Measurements from ENCODE around the gene PDE4B. TPM values are rescaled to one million over a fixed set of nuclear protein-coding genes. Genes with fewer than 3 reads are reported as not detected.

The PDE4B gene
- total and polyA plus RNA-seq, 2 donors from 2014 or later: 2.0 to 8.7 TPM

DNA sequence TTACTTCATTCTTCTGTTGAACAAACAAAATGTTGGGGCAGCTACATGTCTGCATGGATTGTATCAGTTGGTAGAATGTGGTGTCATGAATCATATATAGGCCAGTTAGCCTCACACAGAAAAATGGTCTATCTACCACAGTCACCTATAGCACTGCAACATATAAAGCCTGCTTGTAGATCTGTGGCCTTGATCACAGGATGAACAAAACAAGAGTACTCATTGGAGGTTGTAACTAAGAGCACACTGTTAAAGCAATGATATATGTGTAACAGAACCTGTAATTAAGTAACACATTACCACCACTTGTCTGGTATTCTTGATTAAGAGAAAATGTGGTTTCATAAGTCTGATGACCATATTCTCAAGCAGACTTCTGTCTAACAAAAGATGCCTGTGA, 573.9 kb downstream of the PDE4B start:
- no peak overlapping the region for H3K9ac ChIP-seq (ENCODE audit: low read length in 3 of 3)
- FAIRE-seq (no peak), DNase-seq (no peak)
- no peaks in the 10 kb centered on the region for H3K27me3 ChIP-seq (ENCODE audit: control insufficient read depth, insufficient read depth, low read length)
- no peak overlapping the region for H3K4me3 ChIP-seq (ENCODE audit: low read length in 3 of 3)
- H3K9me3 ChIP-seq (ENCODE audit: control insufficient read depth in 2 of 3, insufficient read depth in 1 of 3, low read length in 3 of 3): no peaks in the 10 kb centered on the region
- peaks cover 0 to 3% (median 0%) of the 10 kb centered on the region in 3 donors for H3K36me3 ChIP-seq (ENCODE audit: control insufficient read depth in 2 of 3, insufficient read depth in 3 of 3, low read length in 3 of 3)
- TF ChIP-seq, protein P1, sequence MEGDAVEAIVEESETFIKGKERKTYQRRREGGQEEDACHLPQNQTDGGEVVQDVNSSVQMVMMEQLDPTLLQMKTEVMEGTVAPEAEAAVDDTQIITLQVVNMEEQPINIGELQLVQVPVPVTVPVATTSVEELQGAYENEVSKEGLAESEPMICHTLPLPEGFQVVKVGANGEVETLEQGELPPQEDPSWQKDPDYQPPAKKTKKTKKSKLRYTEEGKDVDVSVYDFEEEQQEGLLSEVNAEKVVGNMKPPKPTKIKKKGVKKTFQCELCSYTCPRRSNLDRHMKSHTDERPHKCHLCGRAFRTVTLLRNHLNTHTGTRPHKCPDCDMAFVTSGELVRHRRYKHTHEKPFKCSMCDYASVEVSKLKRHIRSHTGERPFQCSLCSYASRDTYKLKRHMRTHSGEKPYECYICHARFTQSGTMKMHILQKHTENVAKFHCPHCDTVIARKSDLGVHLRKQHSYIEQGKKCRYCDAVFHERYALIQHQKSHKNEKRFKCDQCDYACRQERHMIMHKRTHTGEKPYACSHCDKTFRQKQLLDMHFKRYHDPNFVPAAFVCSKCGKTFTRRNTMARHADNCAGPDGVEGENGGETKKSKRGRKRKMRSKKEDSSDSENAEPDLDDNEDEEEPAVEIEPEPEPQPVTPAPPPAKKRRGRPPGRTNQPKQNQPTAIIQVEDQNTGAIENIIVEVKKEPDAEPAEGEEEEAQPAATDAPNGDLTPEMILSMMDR (IDR thresholded peaks at IDR 0.05; ENCODE audit: borderline replicate concordance, extremely low read depth, insufficient read depth): no peak
- H3K27ac ChIP-seq (ENCODE audit: low read depth in 2 of 2, low read length in 2 of 2): no peak overlapping the region
- intact Hi-C loops (cut with DNase I): no loop called here
- peaks cover 0 to 10% (median 0%) of the 10 kb centered on the region in 3 donors for H3K4me1 ChIP-seq (ENCODE audit: control insufficient read depth in 2 of 3, insufficient read depth in 2 of 3, low read depth in 1 of 3, low read length in 3 of 3)

DNA sequence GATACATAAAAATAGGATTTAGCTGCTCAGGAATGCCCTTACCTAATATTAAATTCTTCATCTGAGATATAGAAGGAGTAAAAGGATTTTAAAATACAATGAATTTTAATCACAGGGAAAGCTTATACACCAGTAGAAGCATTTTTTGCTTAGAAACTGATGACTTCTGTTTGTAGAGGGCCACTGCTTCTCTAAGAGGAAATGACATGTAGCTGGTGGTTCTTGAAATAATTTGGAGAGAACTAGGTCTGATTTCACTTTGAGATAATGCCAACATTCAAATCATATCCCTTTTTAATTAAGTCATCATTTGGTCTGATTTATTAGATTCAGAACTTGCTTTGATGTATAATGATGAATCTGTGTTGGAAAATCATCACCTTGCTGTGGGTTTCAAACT, 574.7 kb downstream of the PDE4B start:
- TF ChIP-seq, protein P1 (IDR thresholded peaks at IDR 0.05; ENCODE audit: borderline replicate concordance, extremely low read depth, insufficient read depth): no peak
- Histone ChIP-seq H3K36me3 (ENCODE audit: control insufficient read depth in 2 of 3, insufficient read depth in 3 of 3, low read length in 3 of 3) (peaks cover 0 to 5% (median 0%) of the 10 kb centered on the region in 3 donors), H3K27ac (ENCODE audit: low read depth in 2 of 2, low read length in 2 of 2) (no peak overlapping the region), H3K9me3 (ENCODE audit: control insufficient read depth in 2 of 3, insufficient read depth in 1 of 3, low read length in 3 of 3) (no peaks in the 10 kb centered on the region), H3K4me1 (ENCODE audit: control insufficient read depth in 2 of 3, insufficient read depth in 2 of 3, low read depth in 1 of 3, low read length in 3 of 3) (peaks cover 0 to 10% (median 0%) of the 10 kb centered on the region in 3 donors), H3K27me3 (ENCODE audit: control insufficient read depth, insufficient read depth, low read length) (no peaks in the 10 kb centered on the region), H3K4me3 (ENCODE audit: low read length in 3 of 3) (no peak overlapping the region), H3K9ac (ENCODE audit: low read length in 3 of 3) (no peak overlapping the region)
- no peak for FAIRE-seq
- intact Hi-C loops (cut with DNase I): no loop called here
- DNase-seq: no peak

DNA sequence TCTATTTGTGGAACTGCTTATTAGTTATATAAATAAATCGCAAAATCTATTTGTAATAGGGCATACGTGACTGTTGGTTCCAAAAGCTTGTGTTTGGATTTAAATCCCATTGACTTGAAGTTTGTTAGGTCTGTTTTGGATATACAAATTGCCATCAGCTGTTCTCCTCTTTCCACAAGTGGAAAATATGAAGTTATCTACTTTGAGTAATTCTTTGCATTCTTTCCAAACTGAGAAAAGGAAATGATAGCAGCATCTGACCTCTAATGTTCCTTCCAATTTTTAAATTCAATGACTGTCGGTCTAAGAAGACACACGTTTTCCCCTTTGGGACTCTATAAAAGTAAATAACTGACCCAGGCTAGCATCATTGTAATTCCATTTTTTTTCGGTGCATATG, 575.6 kb downstream of the PDE4B start:
- intact Hi-C loops (cut with DNase I): no loop called here
- no peaks in the 10 kb centered on the region for H3K27me3 ChIP-seq (ENCODE audit: control insufficient read depth, insufficient read depth, low read length)
- no peaks in the 10 kb centered on the region for H3K9me3 ChIP-seq (ENCODE audit: control insufficient read depth in 2 of 3, insufficient read depth in 1 of 3, low read length in 3 of 3)
- H3K4me3 ChIP-seq (ENCODE audit: low read length in 3 of 3): no peak overlapping the region
- TF ChIP-seq, protein P1 (IDR thresholded peaks at IDR 0.05; ENCODE audit: borderline replicate concordance, extremely low read depth, insufficient read depth): no peak
- H3K27ac ChIP-seq (ENCODE audit: low read depth in 2 of 2, low read length in 2 of 2): no peak overlapping the region
- H3K9ac ChIP-seq (ENCODE audit: low read length in 3 of 3): no peak overlapping the region
- peaks cover 0 to 7% (median 0%) of the 10 kb centered on the region in 3 donors for H3K36me3 ChIP-seq (ENCODE audit: control insufficient read depth in 2 of 3, insufficient read depth in 3 of 3, low read length in 3 of 3)
- DNase-seq (no peak), FAIRE-seq (no peak)
- H3K4me1 ChIP-seq (ENCODE audit: control insufficient read depth in 2 of 3, insufficient read depth in 2 of 3, low read depth in 1 of 3, low read length in 3 of 3): peaks cover 0 to 10% (median 0%) of the 10 kb centered on the region in 3 donors

DNA sequence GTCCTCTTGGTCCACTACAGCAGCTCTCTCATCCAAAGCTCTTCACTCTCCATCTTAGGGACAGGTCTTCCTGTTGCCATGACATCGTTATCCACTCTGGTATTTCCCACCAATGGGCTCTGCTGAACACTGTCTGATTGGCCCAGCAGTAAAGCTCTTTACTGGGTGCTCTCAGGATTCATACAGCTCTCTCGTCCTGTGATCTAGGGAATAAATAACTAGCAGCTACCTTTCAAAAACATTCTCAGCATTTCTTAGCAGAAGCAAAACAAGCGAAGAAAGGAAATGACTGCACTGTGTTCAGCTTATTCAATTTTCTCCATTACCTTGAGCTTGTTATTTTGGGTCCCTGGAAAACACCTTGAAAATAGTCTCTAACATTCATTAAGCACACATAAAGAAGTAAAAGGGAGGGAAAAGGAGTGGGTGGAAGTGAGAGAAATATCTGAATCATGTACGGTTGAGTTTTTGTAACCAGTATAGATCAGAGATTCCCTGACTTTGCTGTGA, 577.8 kb downstream of the PDE4B start:
- H3K36me3 ChIP-seq (ENCODE audit: control insufficient read depth in 2 of 3, insufficient read depth in 3 of 3, low read length in 3 of 3): peaks cover 0 to 7% (median 0%) of the 10 kb centered on the region in 3 donors
- FAIRE-seq: no peak
- intact Hi-C loops (cut with DNase I): no loop called here
- H3K9ac ChIP-seq (ENCODE audit: low read length in 3 of 3): no peak overlapping the region
- TF ChIP-seq, protein P1 (IDR thresholded peaks at IDR 0.05; ENCODE audit: borderline replicate concordance, extremely low read depth, insufficient read depth): no peak
- H3K27me3 ChIP-seq (ENCODE audit: control insufficient read depth, insufficient read depth, low read length): no peaks in the 10 kb centered on the region
- no peaks in the 10 kb centered on the region for H3K9me3 ChIP-seq (ENCODE audit: control insufficient read depth in 2 of 3, insufficient read depth in 1 of 3, low read length in 3 of 3)
- no peak overlapping the region for H3K27ac ChIP-seq (ENCODE audit: low read depth in 2 of 2, low read length in 2 of 2)
- DNase-seq: peak in 1 of 5 donors; percentile 31
- no peak overlapping the region for H3K4me3 ChIP-seq (ENCODE audit: low read length in 3 of 3)
- peaks cover 0 to 10% (median 0%) of the 10 kb centered on the region in 3 donors for H3K4me1 ChIP-seq (ENCODE audit: control insufficient read depth in 2 of 3, insufficient read depth in 2 of 3, low read depth in 1 of 3, low read length in 3 of 3)

All from kidney (tissue), 14 donors.